HK-2 (cell line): Measurements from ENCODE around the gene GLT6D1.

Source experiments
- DNase-seq: peaks from one replicate; pipeline ENCODE4 v3.0.0-alpha.2; 2018; ENCODE audit not compliant: unreplicated experiment

GLT6D1 gene

DNA sequence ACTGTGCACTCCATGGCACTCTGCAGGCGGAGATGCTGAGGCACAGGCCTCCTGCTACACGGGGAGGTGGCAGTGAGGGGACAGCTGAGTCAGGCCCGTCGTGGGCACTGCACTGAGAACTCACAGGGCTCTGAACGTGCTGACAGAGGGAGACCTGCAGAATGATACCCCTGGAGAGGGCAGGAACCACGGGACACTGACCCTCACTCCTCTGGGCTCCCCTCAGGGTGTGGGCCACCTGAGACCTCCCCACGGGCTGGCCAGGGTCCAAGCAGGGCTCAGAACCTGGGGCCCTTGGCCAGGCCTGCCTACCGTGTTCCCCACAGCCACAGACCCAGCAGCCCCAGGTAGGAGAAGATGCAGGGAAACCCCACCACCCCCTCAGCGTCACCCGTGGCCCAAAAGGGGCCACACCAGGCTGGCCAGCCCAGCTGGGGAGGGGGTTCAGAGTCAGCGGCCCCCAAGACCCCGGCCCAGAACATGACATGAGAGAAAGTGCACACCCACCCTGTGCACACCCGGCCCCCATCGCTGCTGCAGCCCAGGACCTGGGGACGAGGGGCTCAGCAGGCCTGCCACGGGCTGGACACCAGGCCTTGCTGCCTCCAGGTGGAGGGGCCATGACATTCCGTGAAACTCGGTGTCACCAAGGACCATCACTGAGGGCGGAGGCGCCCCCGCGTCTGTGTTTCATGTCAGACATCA is 30.9 kb downstream of the GLT6D1 start:
- DNase-seq, result no peak

GRCh38 chr9:135607401-135608293 is 31.7 kb downstream of the GLT6D1 start:
- no peak for DNase-seq

DNA sequence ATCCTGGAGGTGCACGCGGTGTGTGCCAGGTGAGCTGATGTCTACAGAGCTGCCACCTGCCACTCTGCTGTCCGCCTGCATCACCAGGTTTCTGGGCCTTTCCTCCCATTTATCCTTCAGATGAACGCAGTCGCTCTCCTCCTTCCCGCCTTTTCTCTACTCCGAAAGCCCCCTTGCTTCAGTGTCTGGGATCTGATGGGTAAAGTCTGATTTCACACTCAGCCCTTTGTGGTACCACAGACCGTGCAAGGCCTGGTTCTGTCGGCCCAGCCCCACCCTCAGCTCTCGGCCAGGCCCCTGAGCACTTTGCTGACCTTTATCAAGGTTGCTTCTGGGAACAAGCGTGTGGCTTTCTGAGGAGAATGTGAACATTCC is 32.5 kb downstream of the GLT6D1 start:
- DNase-seq, result no peak

GRCh38 chr9:135605238-135605781 is 34.0 kb downstream of the GLT6D1 start:
- DNase-seq, result no peak

- DNase-seq, result no peak
Observed at GRCh38 chr9:135604437-135605237, 34.7 kb downstream of the GLT6D1 start.

DNA sequence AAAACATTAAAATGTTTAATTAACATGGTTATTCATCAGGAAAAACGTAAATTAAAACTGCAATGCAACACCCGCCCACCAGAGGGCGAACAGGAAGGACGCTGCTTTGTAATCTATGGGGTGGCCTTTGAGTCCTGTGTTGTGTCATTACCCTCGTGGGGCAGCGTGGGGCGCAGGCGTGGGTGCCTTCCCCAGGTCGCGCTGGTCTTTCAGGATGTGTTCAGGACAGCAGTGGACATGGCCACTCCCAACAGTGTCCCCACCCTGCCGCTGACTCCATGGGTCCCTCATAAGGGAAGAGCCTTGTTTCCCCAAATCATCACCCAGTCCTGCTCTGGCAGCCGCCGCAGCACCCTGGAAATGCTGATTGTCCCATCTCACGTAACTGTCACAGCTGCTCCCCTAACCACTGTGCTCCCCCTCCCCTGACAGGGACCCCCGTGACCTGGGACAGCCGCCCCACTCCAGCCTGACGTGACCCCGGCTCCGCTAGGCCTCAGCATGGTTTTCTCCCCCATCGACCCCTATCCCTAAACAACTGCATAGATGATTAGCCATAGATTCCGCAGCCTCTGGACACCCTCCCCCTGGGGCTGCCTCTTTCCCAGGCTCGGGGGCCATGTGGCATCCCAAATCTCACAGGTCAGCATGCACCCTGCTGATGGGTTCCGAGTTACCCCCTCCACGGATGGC is 36.4 kb downstream of the GLT6D1 start:
- peak; percentile 36 for DNase-seq

DNA sequence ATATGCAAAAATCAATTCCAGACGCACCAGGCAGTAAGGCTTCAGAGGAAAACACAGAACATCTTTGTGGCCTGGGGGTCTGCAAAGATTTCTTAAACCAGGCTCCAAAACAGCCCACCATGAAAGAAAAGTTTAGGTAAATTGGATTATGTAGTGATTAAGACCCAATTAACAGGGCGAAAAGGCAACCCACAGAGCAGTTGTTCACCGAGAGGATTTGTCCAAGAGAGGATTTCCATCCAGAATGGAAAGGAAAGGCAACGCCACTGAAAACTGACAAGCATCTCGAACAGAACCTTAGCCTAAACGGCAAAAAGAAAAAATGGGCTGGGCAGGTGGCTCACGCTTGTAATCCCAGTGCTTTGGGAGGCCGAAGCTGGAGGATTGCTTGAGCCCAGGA is 37.4 kb downstream of the GLT6D1 start:
- DNase-seq, result no peak

DNA sequence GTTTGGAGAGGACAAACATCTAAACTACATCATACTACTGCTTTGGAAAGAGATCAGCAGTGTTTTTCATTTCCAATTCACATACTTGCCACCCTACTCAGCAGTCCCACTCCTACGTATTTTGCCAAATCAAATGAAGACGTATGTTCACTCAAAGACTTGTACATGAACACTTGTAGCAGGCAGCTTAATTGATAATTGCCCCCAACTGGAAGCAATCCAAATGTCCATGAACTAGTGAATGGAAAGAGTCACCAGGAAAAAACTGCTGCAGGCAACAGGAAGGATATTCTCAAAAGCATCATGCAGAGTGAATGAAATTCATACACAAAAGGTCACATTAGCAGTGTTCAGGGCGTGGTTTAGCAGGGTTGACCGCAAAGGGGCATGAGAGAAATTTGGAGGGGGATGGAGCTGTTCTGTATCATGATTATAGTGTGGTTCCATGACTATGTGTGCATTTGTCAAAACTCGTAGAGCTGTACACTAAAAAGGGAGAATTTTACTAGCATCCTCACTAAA is 39.0 kb downstream of the GLT6D1 start:
- no peak for DNase-seq

DNA sequence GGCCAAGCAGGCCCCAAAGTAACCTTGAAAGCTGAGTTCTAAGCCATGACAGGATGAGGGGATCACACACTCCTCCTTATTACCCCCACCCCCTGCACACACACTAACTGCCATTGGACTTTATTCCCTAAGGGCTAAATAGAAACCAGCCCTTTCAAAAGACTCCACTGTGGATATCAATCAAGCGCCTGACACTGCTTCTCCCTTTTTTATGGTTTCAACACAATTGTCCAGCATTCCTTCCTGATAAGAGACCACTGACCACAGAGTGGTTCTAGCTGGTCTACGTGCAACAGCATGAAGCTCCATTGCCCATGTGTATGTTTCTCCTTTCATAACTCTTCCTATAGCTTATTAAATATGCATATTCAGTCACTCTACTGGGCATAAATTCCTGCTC is 43.1 kb downstream of the GLT6D1 start:
- no peak for DNase-seq

DNA sequence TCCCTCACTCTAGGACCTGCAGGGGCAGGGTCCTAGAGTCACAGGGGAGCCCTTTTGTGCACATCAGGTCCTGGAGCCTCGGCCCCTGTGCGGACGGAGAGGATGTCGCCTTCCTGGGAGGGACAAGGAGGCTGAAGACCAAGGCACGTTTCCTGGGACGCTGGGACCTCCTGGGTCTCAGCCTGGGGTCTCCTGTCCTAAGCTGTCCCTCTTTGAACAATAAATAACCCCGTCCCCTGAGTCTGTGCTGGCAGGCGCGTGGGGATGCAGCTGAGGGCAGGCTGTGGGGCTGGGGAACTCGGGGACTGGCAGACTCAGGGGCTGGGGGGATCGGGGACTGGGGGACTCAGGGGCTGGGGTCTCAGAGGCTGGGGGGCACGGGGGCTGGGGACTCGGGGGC is 46.7 kb downstream of the GLT6D1 start:
- no peak for DNase-seq

DNA sequence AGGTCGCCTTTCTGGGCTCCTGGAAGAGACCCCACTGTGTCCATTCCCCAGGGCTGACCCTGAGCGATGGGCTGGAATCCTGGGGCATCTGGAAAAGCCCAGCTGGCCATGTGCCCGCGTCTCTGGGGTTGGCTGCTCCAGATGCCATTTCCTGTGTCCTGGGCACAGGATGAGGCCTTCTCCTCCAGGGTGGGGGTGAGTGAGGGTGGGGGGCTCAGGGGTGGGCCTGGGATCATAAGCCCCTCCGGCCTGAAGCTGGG is 47.1 kb downstream of the GLT6D1 start:
- DNase-seq, result no peak

- no peak for DNase-seq
Observed at GRCh38 chr9:135591506-135592330, 47.6 kb downstream of the GLT6D1 start.

DNA sequence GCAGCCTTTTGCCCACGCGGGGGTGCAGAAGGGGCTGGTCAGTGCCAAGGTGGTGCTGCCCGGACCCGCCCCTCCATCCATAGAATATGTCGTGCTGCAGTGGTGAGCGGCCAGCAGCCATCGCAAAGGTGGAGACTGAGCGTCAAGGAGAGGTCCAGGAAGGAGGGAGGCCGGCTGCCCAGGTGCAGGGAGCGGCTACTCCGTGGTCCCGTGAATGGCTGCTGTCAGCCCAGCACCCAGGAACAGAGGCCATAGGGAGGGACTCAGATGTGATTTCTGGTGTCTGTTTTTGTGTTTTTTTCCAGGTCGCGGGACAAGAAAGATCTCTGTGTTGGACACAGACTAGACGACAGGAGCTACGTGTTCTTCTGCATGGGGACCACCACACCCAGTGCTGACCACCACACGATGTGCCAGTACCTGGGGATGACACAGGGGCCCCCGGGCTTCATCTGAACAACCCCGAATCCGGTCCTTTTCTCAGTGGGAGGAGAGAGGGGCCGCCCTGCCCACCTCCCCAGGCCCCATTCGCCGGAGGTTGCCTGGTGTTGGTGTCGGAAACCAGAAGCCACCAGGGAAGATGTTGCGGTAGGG is 48.8 kb downstream of the GLT6D1 start:
- no peak for DNase-seq

DNA sequence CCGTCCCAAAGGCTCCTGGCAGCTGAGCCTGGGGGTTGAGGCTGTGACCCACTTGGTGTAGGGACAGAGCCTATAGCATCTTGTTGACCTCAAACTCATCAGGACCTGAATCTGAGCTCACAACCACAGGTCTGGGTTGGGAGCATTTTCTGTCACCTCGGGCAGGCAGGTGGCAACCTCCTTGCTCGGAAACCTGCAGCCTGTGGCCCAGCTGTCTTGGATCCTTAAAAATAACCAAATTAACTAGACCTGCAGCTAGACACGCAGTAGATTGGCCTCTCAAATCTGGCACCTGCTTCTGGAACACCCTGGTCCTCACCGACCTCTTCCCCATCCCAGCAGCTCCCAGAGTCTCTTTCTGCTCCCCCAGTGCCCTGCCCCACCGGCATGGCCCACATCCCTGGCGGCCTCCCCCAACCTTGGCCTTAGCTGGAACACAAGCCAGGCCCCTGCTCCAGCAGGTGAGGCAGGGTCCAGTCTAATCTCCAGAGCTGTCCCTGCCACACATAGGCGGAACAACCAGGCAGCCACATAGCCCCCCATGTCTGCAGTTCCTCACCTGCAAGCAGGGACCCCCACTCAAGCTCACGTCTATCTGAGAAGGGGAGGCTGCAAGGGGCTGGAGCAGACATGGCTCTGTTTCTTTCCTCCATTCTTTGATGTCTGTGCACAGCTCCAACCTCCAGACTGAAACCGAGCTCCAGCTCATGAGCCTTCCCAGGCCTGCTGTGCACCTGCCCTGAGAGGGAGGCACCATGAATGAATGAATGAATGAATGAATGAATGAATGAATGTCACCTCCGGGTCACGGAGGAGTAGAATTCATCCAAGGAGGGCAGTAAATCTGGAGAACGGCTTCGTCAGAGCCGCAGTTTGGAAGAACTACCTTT is 49.5 kb downstream of the GLT6D1 start:
- no peak for DNase-seq

DNA sequence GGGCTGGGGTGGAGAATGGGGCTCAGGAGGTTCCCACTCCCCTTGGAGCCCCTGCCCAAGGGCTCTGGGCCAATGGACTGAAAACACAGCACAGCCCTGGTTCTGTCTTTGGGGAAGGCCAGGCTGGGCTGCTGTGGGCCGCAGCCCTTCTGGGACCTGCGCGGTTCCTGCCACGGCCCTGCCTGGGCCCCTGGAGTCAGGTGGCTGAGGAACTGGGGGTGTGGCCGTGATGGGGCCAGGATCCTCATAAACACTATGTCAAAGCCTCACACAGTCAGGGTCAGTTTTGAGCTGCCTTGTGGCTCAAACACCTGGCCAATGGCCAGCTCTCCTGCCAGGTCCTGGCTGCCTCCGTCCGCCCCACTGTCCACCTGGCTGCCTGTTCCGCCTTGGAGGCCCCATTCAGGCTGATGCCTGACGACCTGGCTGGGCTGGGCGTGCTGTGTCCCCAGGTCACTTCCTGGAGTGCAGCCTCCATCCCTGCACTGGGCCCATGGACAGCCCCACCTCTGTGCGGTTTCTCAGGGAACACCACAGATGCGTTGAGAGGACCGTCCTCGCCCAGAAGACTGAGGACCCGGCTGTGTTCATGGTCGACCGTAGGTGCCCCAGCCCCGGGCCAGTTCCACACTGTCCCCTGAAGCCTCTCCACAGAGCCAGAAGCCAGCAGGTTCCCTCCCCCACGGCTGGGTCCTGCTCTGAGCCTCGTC is 50.3 kb downstream of the GLT6D1 start:
- DNase-seq, result no peak

GRCh38 chr9:135588371-135588770 is 51.0 kb downstream of the GLT6D1 start:
- no peak for DNase-seq

DNA sequence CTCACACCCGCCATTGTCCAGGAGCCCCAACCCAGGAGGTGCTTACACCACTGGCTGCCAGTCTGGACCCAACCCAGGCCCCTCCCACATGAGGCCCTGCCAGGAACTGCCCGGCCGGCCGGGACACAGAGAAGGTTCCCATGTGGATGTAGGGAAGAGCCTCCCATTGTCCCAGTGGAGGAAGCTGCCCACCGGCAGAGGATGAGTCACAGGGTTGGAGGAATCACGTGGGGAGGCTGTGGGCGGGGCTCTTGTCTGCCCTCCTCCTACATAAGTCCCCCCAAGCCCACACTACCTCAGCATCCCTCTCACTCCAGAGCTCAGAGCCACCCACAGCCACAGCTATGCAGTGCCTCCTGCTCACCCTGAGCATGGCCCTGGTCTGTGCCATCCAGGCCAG is 51.7 kb downstream of the GLT6D1 start:
- no peak for DNase-seq

DNA sequence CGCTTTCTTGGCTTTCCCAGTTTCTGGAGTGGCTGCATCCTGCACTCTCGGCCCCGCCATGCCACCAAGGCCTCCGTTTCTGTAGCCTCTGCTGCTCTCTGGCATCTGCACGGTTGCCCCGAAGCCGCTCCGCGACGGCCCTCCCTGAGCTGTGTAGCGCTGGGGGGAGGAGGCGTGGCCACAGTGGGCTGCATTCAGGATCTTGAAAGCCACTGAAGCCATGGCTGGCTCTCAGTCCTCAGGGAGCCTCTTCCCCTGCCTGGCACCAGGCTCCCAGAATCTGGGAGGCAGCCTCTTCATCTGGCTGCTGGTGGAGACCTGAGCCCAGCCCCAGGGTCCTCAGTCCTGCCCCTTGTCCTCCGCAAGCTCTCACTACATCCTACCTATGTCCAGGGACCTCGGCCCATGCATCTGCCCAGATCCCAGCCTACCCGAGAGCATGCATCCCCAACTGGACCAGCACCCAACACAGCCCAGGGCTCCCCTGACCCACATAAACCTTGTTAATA is 52.7 kb downstream of the GLT6D1 start:
- no peak for DNase-seq
